AG09319 (cell line): ENCODE results near the gene CALML3.

Experiments used
- DNase-seq: peaks from one replicate; pipeline ENCODE4 v3.0.0-alpha.2; 2010; ENCODE audit warnings: low read depth; ENCODE audit errors: extremely low read depth
- TF ChIP-seq, protein P1 (sequence below): IDR thresholded peaks from 2 replicates; pipeline ENCODE4 v1.5.1; 2011; ENCODE audit warnings: low read depth, mild to moderate bottlenecking, inconsistent platforms, low read length, moderate library complexity

CALML3 gene

GRCh38 chr10:5514226-5514850 is 10.4 kb upstream of the CALML3 start:
- TF ChIP-seq, protein P1, sequence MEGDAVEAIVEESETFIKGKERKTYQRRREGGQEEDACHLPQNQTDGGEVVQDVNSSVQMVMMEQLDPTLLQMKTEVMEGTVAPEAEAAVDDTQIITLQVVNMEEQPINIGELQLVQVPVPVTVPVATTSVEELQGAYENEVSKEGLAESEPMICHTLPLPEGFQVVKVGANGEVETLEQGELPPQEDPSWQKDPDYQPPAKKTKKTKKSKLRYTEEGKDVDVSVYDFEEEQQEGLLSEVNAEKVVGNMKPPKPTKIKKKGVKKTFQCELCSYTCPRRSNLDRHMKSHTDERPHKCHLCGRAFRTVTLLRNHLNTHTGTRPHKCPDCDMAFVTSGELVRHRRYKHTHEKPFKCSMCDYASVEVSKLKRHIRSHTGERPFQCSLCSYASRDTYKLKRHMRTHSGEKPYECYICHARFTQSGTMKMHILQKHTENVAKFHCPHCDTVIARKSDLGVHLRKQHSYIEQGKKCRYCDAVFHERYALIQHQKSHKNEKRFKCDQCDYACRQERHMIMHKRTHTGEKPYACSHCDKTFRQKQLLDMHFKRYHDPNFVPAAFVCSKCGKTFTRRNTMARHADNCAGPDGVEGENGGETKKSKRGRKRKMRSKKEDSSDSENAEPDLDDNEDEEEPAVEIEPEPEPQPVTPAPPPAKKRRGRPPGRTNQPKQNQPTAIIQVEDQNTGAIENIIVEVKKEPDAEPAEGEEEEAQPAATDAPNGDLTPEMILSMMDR = no peak
- no peak for DNase-seq

GRCh38 chr10:5515948-5516761 is 8.6 kb upstream of the CALML3 start:
- DNase-seq = no peak
- TF ChIP-seq, protein P1 = no peak

- DNase-seq = no peak
- TF ChIP-seq, protein P1 = no peak
Observed at GRCh38 chr10:5517546-5517945, 7.2 kb upstream of the CALML3 start.

GRCh38 chr10:5518143-5518542 is 6.6 kb upstream of the CALML3 start:
- TF ChIP-seq, protein P1 = no peak
- DNase-seq = no peak

DNA sequence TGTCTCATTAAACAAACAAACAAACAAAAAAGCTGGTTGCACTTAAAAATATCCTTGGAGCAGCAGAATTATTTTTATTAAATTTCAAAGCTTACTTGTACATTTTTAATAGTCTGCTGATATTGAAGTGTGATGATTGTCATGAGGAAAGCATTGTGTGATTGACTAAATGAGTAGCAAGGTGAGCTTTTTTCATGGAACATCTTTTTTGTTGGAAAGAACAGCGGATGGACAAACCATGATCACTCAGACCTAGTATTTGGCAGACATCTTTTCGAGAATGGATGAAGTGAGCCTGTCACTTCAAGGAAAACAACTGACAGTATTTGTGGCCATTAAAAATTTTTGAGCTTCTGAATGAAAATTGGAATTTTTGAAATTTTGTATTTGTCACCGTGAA is 5.7 kb upstream of the CALML3 start:
- DNase-seq = no peak
- TF ChIP-seq, protein P1 = no peak

DNA sequence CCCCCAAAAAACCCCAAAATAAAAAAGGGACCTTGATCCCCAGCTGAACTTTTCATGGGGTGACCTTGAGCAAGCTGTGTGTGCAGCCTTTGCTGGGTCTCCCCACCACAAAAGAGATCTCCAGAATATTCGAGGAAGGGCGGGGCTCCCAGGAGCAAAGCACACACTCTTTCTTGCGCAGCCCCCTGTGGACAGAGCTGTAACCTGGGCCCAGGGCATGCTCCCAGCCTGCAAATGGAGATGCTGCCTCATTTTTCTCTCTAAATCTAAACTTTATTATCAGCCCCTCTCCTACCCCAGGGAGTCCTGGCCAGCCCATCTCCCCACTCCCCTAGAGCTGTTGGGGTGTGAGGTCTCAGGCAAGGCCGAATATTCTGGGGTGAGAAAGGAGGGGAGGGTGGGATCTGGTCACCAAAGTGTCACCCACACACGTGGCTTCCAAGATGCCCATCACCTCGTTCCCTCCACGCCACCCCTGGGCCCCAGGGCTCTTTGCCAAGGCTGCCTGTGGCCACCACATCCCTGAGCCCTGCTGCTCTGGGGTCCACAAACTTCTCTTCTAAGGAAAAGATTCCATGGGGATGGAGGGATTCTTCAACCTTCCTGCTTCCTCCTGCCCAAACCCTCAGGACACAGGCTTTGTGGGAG is 1.7 kb upstream of the CALML3 start:
- DNase-seq = no peak
- TF ChIP-seq, protein P1 = no peak
